ENCODE data around the gene MACROD2.

DNA sequence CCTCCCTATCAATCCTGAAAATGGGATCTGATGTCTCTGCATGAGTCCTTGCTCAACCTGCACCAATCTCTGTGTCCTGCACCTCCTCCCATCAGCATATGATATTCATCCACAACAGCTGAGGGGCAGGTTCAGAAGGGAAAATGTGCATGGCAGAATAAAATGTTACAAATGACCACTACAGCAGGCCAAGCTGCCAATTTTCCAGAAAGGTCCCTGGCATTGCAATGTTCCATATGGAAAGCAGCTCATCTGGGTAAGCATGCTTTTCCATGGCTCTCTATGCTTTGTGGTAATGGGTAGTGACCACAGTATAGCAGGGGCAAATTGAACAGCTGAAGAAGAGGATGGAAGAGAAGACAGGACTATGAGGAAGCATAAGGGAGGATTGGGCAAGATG is 1183.3 kb downstream of the MACROD2 start:
- no peak for TF ChIP-seq EZH2phosphoT487 (IDR thresholded peaks at IDR 0.05; ENCODE audit: unreplicated experiment)
- TF ChIP-seq, protein P1, sequence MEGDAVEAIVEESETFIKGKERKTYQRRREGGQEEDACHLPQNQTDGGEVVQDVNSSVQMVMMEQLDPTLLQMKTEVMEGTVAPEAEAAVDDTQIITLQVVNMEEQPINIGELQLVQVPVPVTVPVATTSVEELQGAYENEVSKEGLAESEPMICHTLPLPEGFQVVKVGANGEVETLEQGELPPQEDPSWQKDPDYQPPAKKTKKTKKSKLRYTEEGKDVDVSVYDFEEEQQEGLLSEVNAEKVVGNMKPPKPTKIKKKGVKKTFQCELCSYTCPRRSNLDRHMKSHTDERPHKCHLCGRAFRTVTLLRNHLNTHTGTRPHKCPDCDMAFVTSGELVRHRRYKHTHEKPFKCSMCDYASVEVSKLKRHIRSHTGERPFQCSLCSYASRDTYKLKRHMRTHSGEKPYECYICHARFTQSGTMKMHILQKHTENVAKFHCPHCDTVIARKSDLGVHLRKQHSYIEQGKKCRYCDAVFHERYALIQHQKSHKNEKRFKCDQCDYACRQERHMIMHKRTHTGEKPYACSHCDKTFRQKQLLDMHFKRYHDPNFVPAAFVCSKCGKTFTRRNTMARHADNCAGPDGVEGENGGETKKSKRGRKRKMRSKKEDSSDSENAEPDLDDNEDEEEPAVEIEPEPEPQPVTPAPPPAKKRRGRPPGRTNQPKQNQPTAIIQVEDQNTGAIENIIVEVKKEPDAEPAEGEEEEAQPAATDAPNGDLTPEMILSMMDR (conservative IDR thresholded peaks at IDR 0.05; ENCODE audit: low read depth in 2 of 2) = no peak

Data from GM23338 (cell line).